SW480 (cell line): ENCODE results near the gene ROR2.
A peak's percentile ranks its signal among the peaks of the same experiment; 100 is the strongest.
"Not testable (repeated sequence)": the region's sequence is repeated elsewhere in the genome, so short reads cannot be mapped to it uniquely, and the experiment has no call there.

Experiments used
- DNase-seq: peaks from one replicate; pipeline ENCODE4 v3.0.0-alpha.2; 2016; ENCODE audit warnings: low spot score

Gene ROR2

GRCh38 chr9:91796516-91796915 is 153.5 kb downstream of the ROR2 start:
- DNase-seq = peak; percentile 87

GRCh38 chr9:91795598-91796241 is 154.3 kb downstream of the ROR2 start:
- peak; percentile 62 for DNase-seq

- not testable (repeated sequence) for DNase-seq
These were observed 156.7 kb downstream of the ROR2 start for GRCh38 chr9:91793371-91793770.

GRCh38 chr9:91790917-91791316 is 159.1 kb downstream of the ROR2 start:
- no peak for DNase-seq

- no peak for DNase-seq
These were observed 160.1 kb downstream of the ROR2 start for GRCh38 chr9:91789941-91790340.

- DNase-seq = no peak
These were observed 162.1 kb downstream of the ROR2 start for GRCh38 chr9:91787931-91788330.

- no peak for DNase-seq
These were observed 163.7 kb downstream of the ROR2 start for GRCh38 chr9:91786132-91786896.

GRCh38 chr9:91785447-91785842 is 164.6 kb downstream of the ROR2 start:
- DNase-seq = no peak

- no peak for DNase-seq
These were observed 165.2 kb downstream of the ROR2 start for GRCh38 chr9:91784673-91785446.

- no peak for DNase-seq
These were observed 166.0 kb downstream of the ROR2 start for GRCh38 chr9:91783876-91784672.

GRCh38 chr9:91783411-91783810 is 166.6 kb downstream of the ROR2 start:
- DNase-seq = no peak

- DNase-seq = no peak
These were observed 167.3 kb downstream of the ROR2 start for GRCh38 chr9:91782708-91783214.

GRCh38 chr9:91781906-91782305 is 168.1 kb downstream of the ROR2 start:
- no peak for DNase-seq

- no peak for DNase-seq
These were observed 168.9 kb downstream of the ROR2 start for GRCh38 chr9:91781116-91781515.

GRCh38 chr9:91778031-91778430 is 172.0 kb downstream of the ROR2 start:
- DNase-seq = no peak

GRCh38 chr9:91777292-91777830 is 172.7 kb downstream of the ROR2 start:
- no peak for DNase-seq

- no peak for DNase-seq
These were observed 173.4 kb downstream of the ROR2 start for GRCh38 chr9:91776409-91777291.

- no peak for DNase-seq
These were observed 174.4 kb downstream of the ROR2 start for GRCh38 chr9:91775708-91776028.

GRCh38 chr9:91775011-91775707 is 174.9 kb downstream of the ROR2 start:
- peak; percentile 66 for DNase-seq

- DNase-seq = no peak
These were observed 176.9 kb downstream of the ROR2 start for GRCh38 chr9:91773156-91773555.
